IPS-20b (cell line): ENCODE measurements around the gene FHIT.

ENCODE experiments used
- H3K27ac ChIP-seq: one replicate; pipeline ENCODE4 v1.5.1; 2013; ENCODE audit warnings: low read length
- H3K27me3 ChIP-seq: 2 replicates; pipeline ENCODE4 v1.6.1; 2013; ENCODE audit warnings: mild to moderate bottlenecking, low read length, inconsistent platforms; ENCODE audit not compliant: insufficient read depth
- H3K36me3 ChIP-seq: 2 replicates; pipeline ENCODE4 v1.6.1; 2013; ENCODE audit warnings: low read depth, mild to moderate bottlenecking, inconsistent platforms, low read length, moderate library complexity; ENCODE audit not compliant: insufficient read depth
- H3K4me1 ChIP-seq: 2 replicates; pipeline ENCODE4 v1.6.1; 2013; ENCODE audit warnings: mild to moderate bottlenecking, control low read depth, inconsistent platforms, low read length, moderate library complexity; ENCODE audit not compliant: insufficient read depth
- H3K4me3 ChIP-seq: 2 replicates; pipeline ENCODE4 v1.5.1; 2013; ENCODE audit warnings: mild to moderate bottlenecking, low read length, inconsistent platforms
- H3K9ac ChIP-seq: 2 replicates; pipeline ENCODE4 v1.6.1; 2013; ENCODE audit warnings: low read depth, mild to moderate bottlenecking, inconsistent platforms, low read length, moderate library complexity
- H3K9me3 ChIP-seq: 2 replicates; pipeline ENCODE4 v1.6.1; 2013; ENCODE audit warnings: mild to moderate bottlenecking, low read depth, low read length, inconsistent platforms; ENCODE audit not compliant: insufficient read depth

Gene FHIT

DNA sequence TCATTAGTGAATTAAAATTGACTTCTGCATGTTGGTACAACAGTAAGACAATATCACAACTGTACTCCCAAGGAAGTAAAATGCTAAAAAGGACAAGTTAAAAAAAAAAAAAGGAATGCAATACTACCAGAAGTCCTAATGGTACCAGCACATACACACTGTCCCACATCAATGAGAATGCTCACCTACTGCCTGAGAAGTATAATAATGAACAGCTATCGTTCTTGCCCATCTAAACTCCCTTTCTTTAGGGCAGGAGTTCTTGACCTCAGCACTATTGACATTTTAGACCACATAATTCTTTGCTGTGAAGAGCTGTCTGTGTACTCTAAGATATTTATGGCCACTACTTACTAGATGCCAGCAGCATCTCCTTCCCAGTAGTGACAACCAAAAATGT lies 651.7 kb downstream of the FHIT start:
- no peak overlapping the region for H3K27ac ChIP-seq
- no peak overlapping the region for H3K9ac ChIP-seq
- no peaks in the 10 kb centered on the region for H3K9me3 ChIP-seq
- H3K4me1 ChIP-seq: no peaks in the 10 kb centered on the region
- no peaks in the 10 kb centered on the region for H3K27me3 ChIP-seq
- no peaks in the 10 kb centered on the region for H3K36me3 ChIP-seq
- H3K4me3 ChIP-seq: no peak overlapping the region

DNA sequence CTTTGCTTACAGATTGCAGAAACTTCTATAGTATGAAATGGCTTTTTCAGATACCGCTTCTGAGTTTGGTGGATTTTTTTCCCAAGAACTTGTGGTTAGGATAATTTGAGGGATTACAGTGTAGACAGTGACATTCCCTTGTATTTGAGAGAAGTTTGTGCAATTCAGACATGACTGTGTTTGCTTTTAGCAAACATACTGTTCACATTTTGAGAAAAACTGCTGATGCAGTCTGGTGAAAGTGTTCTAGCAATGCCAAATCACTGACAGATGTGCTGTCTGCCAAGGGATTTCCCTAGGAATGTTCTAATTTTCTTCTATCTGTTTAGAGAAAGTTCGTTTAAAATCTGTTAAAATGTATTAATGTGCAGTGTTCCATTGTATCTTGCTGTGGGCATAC lies 652.6 kb downstream of the FHIT start:
- H3K27me3 ChIP-seq: no peaks in the 10 kb centered on the region
- no peak overlapping the region for H3K9ac ChIP-seq
- H3K4me1 ChIP-seq: no peaks in the 10 kb centered on the region
- no peak overlapping the region for H3K4me3 ChIP-seq
- H3K36me3 ChIP-seq: no peaks in the 10 kb centered on the region
- no peak overlapping the region for H3K27ac ChIP-seq
- H3K9me3 ChIP-seq: no peaks in the 10 kb centered on the region

GRCh38 chr3:60594025-60594424 lies 657.2 kb downstream of the FHIT start:
- H3K9me3 ChIP-seq: no peaks in the 10 kb centered on the region
- H3K4me1 ChIP-seq: no peaks in the 10 kb centered on the region
- no peaks in the 10 kb centered on the region for H3K36me3 ChIP-seq
- no peak overlapping the region for H3K4me3 ChIP-seq
- no peaks in the 10 kb centered on the region for H3K27me3 ChIP-seq
- no peak overlapping the region for H3K9ac ChIP-seq
- no peak overlapping the region for H3K27ac ChIP-seq

DNA sequence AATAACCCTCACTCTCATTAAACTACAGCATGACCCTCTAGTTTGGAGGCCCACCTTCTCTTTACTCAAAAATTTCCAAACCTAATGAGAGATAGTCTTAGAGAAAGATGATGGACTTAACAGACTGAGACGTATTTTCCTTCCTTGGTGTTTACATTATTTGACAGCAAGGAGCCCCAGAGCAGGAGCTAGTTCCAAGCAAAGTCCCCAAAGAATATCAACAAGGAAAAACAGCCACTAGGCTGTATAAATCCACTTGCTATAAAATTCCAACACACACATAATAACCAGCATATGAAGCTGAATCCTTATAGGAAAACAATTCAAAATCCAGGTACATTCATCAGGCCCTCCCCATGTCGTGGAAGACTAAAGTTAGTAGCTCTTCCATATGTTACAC lies 660.0 kb downstream of the FHIT start:
- H3K9ac ChIP-seq: no peak overlapping the region
- no peaks in the 10 kb centered on the region for H3K9me3 ChIP-seq
- no peak overlapping the region for H3K27ac ChIP-seq
- H3K4me1 ChIP-seq: peaks cover 5% of the 10 kb centered on the region
- no peak overlapping the region for H3K4me3 ChIP-seq
- H3K36me3 ChIP-seq: no peaks in the 10 kb centered on the region
- no peaks in the 10 kb centered on the region for H3K27me3 ChIP-seq

DNA sequence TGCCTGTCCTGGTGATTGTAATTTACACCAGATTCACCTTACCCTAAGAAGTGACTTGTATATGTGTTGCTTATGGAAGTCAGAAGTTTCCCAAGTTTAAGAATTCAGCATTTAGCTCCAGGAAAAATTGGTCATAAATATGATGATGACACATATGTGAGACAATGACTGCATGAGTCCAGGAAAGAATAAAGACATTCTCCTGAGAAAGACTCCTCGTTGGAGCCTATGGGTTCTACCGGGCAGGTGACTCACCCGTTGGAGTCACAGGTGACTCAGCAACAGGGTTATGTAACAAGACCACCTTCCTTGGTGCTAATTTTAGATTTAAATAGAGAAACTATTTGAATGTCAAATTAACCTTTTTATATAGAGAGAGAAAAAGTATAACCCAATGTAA lies 662.4 kb downstream of the FHIT start:
- H3K4me3 ChIP-seq: no peak overlapping the region
- H3K9me3 ChIP-seq: no peaks in the 10 kb centered on the region
- no peaks in the 10 kb centered on the region for H3K27me3 ChIP-seq
- H3K27ac ChIP-seq: no peak overlapping the region
- H3K9ac ChIP-seq: no peak overlapping the region
- H3K4me1 ChIP-seq: peaks cover 5% of the 10 kb centered on the region
- H3K36me3 ChIP-seq: no peaks in the 10 kb centered on the region

DNA sequence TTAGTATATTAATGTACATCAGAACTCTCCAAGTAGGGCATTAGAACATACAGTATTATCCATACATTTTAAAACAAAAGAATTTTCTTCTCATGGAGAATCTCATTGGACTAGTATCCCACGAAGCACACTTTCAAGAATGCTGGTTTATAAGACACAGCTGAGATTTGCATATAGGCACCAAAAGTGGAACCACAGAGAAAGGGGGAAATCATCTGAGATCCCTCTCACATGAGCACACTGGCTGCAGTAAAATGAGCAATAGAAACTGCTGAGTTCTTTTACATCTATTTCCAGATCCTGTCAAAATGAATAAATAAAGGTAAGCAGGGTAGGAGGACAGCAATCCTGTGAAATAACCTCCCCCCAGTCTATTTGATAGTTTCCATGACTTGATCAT lies 665.3 kb downstream of the FHIT start:
- Histone ChIP-seq H3K4me3 (no peak overlapping the region), H3K9me3 (no peaks in the 10 kb centered on the region), H3K27ac (no peak overlapping the region), H3K36me3 (no peaks in the 10 kb centered on the region), H3K27me3 (no peaks in the 10 kb centered on the region), H3K4me1 (peaks cover 11% of the 10 kb centered on the region), H3K9ac (no peak overlapping the region)

GRCh38 chr3:60584250-60584649 lies 667.0 kb downstream of the FHIT start:
- Histone ChIP-seq H3K9ac (no peak overlapping the region), H3K27me3 (no peaks in the 10 kb centered on the region), H3K4me3 (no peak overlapping the region), H3K36me3 (no peaks in the 10 kb centered on the region), H3K4me1 (peaks cover 11% of the 10 kb centered on the region), H3K27ac (no peak overlapping the region), H3K9me3 (no peaks in the 10 kb centered on the region)

DNA sequence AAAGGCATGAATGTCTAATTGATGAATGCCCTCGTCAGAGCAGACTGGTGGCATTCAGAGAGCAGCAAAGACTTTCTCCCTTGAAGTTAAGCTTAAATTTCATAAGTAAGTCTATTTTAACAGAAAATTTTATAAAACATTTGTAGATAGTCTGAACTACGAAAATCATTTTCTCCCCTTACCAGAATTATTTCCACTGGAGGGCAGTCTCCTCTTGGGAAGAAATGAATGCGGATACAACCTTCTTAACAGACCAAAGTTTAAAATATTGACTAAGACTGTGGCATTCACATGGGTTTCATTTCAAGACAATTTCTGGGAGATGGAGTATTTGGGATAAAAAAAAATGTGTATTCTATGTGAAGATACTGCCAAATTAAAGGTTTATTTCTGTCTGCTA lies 669.0 kb downstream of the FHIT start:
- Histone ChIP-seq H3K9ac (no peak overlapping the region), H3K4me1 (peaks cover 6% of the 10 kb centered on the region; the same call in 1 of the 2 replicates), H3K27me3 (no peaks in the 10 kb centered on the region), H3K4me3 (no peak overlapping the region), H3K36me3 (no peaks in the 10 kb centered on the region), H3K27ac (no peak overlapping the region), H3K9me3 (no peaks in the 10 kb centered on the region)

- Histone ChIP-seq H3K9me3 (no peaks in the 10 kb centered on the region), H3K36me3 (no peaks in the 10 kb centered on the region), H3K4me3 (no peak overlapping the region), H3K9ac (no peak overlapping the region), H3K27me3 (no peaks in the 10 kb centered on the region), H3K4me1 (peaks cover 6% of the 10 kb centered on the region; the same call in 1 of the 2 replicates), H3K27ac (no peak overlapping the region)
These were observed 670.4 kb downstream of the FHIT start for GRCh38 chr3:60580809-60581208.

DNA sequence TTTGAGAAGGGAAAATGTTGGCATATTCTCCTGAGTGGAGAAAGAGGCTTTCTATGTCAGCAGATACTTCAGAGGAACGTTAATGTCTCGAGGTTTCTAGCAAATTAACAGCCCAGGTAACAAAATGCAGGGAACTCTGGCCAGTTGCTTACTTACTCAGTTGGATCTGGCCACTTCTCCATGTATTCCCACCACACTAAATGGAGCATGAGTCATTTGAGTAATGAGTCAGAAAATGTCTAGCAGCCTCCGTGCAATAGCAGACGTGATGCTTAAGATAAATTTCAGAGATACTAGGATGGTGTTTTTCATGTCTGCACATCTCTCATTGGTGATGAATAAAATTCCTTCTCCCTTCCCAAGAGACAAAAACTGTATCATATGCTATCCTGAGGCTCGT lies 671.5 kb downstream of the FHIT start:
- Histone ChIP-seq H3K9ac (no peak overlapping the region), H3K4me1 (peaks cover 6% of the 10 kb centered on the region; the same call in 1 of the 2 replicates), H3K36me3 (no peaks in the 10 kb centered on the region), H3K27me3 (no peaks in the 10 kb centered on the region), H3K27ac (no peak overlapping the region), H3K4me3 (no peak overlapping the region), H3K9me3 (no peaks in the 10 kb centered on the region)

- H3K9me3 ChIP-seq: no peaks in the 10 kb centered on the region
- H3K4me1 ChIP-seq: peaks cover 9% of the 10 kb centered on the region; the same call in 1 of the 2 replicates
- H3K4me3 ChIP-seq: no peak overlapping the region
- H3K27ac ChIP-seq: no peak overlapping the region
- H3K36me3 ChIP-seq: no peaks in the 10 kb centered on the region
- H3K27me3 ChIP-seq: no peaks in the 10 kb centered on the region
- H3K9ac ChIP-seq: no peak overlapping the region
These were observed 672.3 kb downstream of the FHIT start for GRCh38 chr3:60578936-60579335.

DNA sequence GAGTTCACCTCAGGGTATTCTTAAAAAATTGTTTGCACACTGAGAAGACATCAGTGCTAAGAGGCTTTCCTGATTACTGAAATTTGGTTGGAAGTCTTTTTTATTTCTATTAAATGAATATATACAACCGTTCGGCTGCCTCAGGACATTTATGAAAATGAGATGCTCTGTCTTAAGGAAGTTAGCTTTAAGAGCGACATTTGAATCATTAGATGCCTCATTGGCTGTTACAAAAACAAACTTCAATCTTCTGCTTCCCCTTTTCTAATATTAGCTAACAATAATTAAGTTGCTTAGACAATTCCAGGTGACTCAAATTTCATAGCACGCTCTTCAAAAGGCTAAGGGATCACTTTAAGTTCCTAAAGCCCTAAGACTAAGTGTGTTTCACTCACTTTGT lies 673.7 kb downstream of the FHIT start:
- Histone ChIP-seq H3K27me3 (no peaks in the 10 kb centered on the region), H3K36me3 (no peaks in the 10 kb centered on the region), H3K9ac (no peak overlapping the region), H3K9me3 (no peaks in the 10 kb centered on the region), H3K4me3 (no peak overlapping the region), H3K4me1 (peaks cover 17% of the 10 kb centered on the region; the same call in 1 of the 2 replicates), H3K27ac (no peak overlapping the region)
